GM19025 (cell line): ENCODE measurements around the gene KRTAP19-1.
"Not testable (repeated sequence)": the region's sequence is repeated elsewhere in the genome, so short reads cannot be mapped to it uniquely, and the experiment has no call there.

Experiments
- ATAC-seq: cut with Tn5 transposase; IDR thresholded peaks from one replicate; pipeline ENCODE4 v1.9.1; 2021; ENCODE audit warnings: mild to moderate bottlenecking, low read depth, moderate library complexity; ENCODE audit not compliant: unreplicated experiment

KRTAP19-1 gene

GRCh38 chr21:30480145-30480544 lies at the start of gene KRTAP19-1:
TSS of gene KRTAP19-1 (minus strand) at chr21:30480367. CDS start at chr21:30480317, 50 bp downstream.
- no peak for ATAC-seq

- ATAC-seq: no peak
Measured at GRCh38 chr21:30518876-30519275, 38.7 kb upstream of the KRTAP19-1 start.

- no peak for ATAC-seq
Measured at GRCh38 chr21:30515681-30516080, 35.5 kb upstream of the KRTAP19-1 start.

GRCh38 chr21:30505621-30506205 lies 25.5 kb upstream of the KRTAP19-1 start:
- not testable (repeated sequence) for ATAC-seq

- ATAC-seq: no peak
Measured at GRCh38 chr21:30502041-30502440, 21.9 kb upstream of the KRTAP19-1 start, which contains the start of gene KRTAP19-5. TSS of gene KRTAP19-5 (minus strand) at chr21:30502141. CDS start at chr21:30502090, 51 bp downstream.

GRCh38 chr21:30497065-30497464 lies 16.9 kb upstream of the KRTAP19-1 start, which contains the start of gene KRTAP19-4:
TSS of gene KRTAP19-4 (minus strand) at chr21:30497165. CDS start at chr21:30497110, 55 bp downstream.
- ATAC-seq: no peak

- no peak for ATAC-seq
Measured at GRCh38 chr21:30491963-30492428, 11.8 kb upstream of the KRTAP19-1 start, which contains the start of gene KRTAP19-3. TSS of gene KRTAP19-3 (minus strand) at chr21:30492013. CDS start at chr21:30491957, 56 bp downstream.

- ATAC-seq: no peak
Measured at GRCh38 chr21:30487336-30487735, 7.2 kb upstream of the KRTAP19-1 start, which contains the start of gene KRTAP19-2. TSS of gene KRTAP19-2 (minus strand) at chr21:30487436. CDS start at chr21:30487348, 88 bp downstream.

GRCh38 chr21:30486180-30486579 lies 6.0 kb upstream of the KRTAP19-1 start:
- no peak for ATAC-seq

GRCh38 chr21:30482130-30482529 lies 2.0 kb upstream of the KRTAP19-1 start:
- ATAC-seq: no peak

GRCh38 chr21:30479259-30479658 lies 908 bp downstream of the KRTAP19-1 start:
- ATAC-seq: no peak

GRCh38 chr21:30478004-30478403 lies 2.2 kb downstream of the KRTAP19-1 start:
- ATAC-seq: no peak

- ATAC-seq: no peak
Measured at GRCh38 chr21:30468900-30469714, 11.1 kb downstream of the KRTAP19-1 start.

- ATAC-seq: no peak
Measured at GRCh38 chr21:30463713-30464112, 16.5 kb downstream of the KRTAP19-1 start.

- no peak for ATAC-seq
Measured at GRCh38 chr21:30448514-30448913, 31.7 kb downstream of the KRTAP19-1 start.

GRCh38 chr21:30447056-30447455 lies 33.1 kb downstream of the KRTAP19-1 start:
- ATAC-seq: no peak

GRCh38 chr21:30444204-30444603 lies 36.0 kb downstream of the KRTAP19-1 start:
- ATAC-seq: no peak

GRCh38 chr21:30443226-30443625 lies 36.9 kb downstream of the KRTAP19-1 start:
- ATAC-seq: no peak

GRCh38 chr21:30439975-30440374 lies 40.2 kb downstream of the KRTAP19-1 start, which contains the start of gene KRTAP15-1:
TSS of gene KRTAP15-1 (plus strand) at chr21:30440275. CDS start at chr21:30440328, 53 bp downstream.
- ATAC-seq: no peak

GRCh38 chr21:30437010-30437565 lies 43.1 kb downstream of the KRTAP19-1 start:
- no peak for ATAC-seq
